OCI-M1 (cell line): ENCODE measurements around the gene PRSS2.
A peak's percentile ranks its signal among the peaks of the same experiment; 100 is the strongest.

Experiments used
- DNase-seq: peaks from one replicate; lab custom pipeline; 2025; lab: John Stamatoyannopoulos, UW

Gene PRSS2

GRCh38 chr7:142801601-142802295 is 31.0 kb downstream of the PRSS2 start:
- DNase-seq: no peak

- DNase-seq: no peak
Observed at GRCh38 chr7:142802301-142802700, 31.5 kb downstream of the PRSS2 start.

- DNase-seq: no peak
Observed at GRCh38 chr7:142803901-142804300, 33.1 kb downstream of the PRSS2 start.

GRCh38 chr7:142804728-142805207 is 34.0 kb downstream of the PRSS2 start:
- DNase-seq: no peak

- no peak for DNase-seq
Observed at GRCh38 chr7:142805350-142806021, 34.7 kb downstream of the PRSS2 start.

GRCh38 chr7:142806022-142806356 is 35.2 kb downstream of the PRSS2 start:
- peak; percentile 12 for DNase-seq

GRCh38 chr7:142806957-142807356 is 36.2 kb downstream of the PRSS2 start:
- no peak for DNase-seq

- DNase-seq: no peak
Observed at GRCh38 chr7:142807855-142808460, 37.2 kb downstream of the PRSS2 start.

- no peak for DNase-seq
Observed at GRCh38 chr7:142808461-142808801, 37.7 kb downstream of the PRSS2 start.

- no peak for DNase-seq
Observed at GRCh38 chr7:142808802-142809583, 38.2 kb downstream of the PRSS2 start.

- DNase-seq: no peak
Observed at GRCh38 chr7:142809671-142810070, 38.9 kb downstream of the PRSS2 start.

- DNase-seq: peak; percentile 48
Observed at GRCh38 chr7:142811154-142811737, 40.5 kb downstream of the PRSS2 start.

GRCh38 chr7:142812437-142813215 is 41.9 kb downstream of the PRSS2 start:
- no peak for DNase-seq

- DNase-seq: no peak
Observed at GRCh38 chr7:142813226-142813625, 42.5 kb downstream of the PRSS2 start.

GRCh38 chr7:142813699-142814098 is 42.9 kb downstream of the PRSS2 start:
- DNase-seq: no peak

GRCh38 chr7:142814451-142814850 is 43.7 kb downstream of the PRSS2 start:
- no peak for DNase-seq

- DNase-seq: no peak
Observed at GRCh38 chr7:142815134-142815533, 44.4 kb downstream of the PRSS2 start.

- DNase-seq: no peak
Observed at GRCh38 chr7:142817506-142817905, 46.7 kb downstream of the PRSS2 start.

- DNase-seq: no peak
Observed at GRCh38 chr7:142819530-142819929, 48.8 kb downstream of the PRSS2 start.

GRCh38 chr7:142822714-142823113 is 51.9 kb downstream of the PRSS2 start:
- DNase-seq: no peak
